Measurements from ENCODE around the gene LRIT3. TPM values are rescaled to one million over a fixed set of nuclear protein-coding genes. Genes with fewer than 3 reads are reported as not detected.

LRIT3 gene
- total and polyA plus RNA-seq, 2 donors (not counting 3 experiments of a cell fraction or from before 2014, with no cell fraction given): 0.06 to 0.13 TPM

- Histone ChIP-seq H3K9me3 (replicated peaks; ENCODE audit: control insufficient read depth, insufficient read depth, low read length) (no peaks in the 10 kb centered on the region), H3K4me1 (ENCODE audit: control insufficient read depth, extremely low read depth, insufficient read depth, low read length) (no peaks in the 10 kb centered on the region), H2AFZ (ENCODE audit: low read depth, low read length) (no peak overlapping the region), H3K36me3 (ENCODE audit: control insufficient read depth in 2 of 2, extremely low read depth in 1 of 2, insufficient read depth in 2 of 2, low read length in 2 of 2) (no peaks in the 10 kb centered on the region), H3K79me2 (ENCODE audit: control insufficient read depth, insufficient read depth, low read length) (peaks cover 2% of the 10 kb centered on the region), H4K20me1 (replicated peaks; ENCODE audit: control insufficient read depth, extremely low read depth, insufficient read depth, low read length) (no peaks in the 10 kb centered on the region), H3K9me1 (replicated peaks; ENCODE audit: control insufficient read depth, extremely low read depth, insufficient read depth, low read length) (no peaks in the 10 kb centered on the region), H3K4me2 (ENCODE audit: insufficient read depth, low read length) (no peak overlapping the region), H3K27ac (ENCODE audit: insufficient read depth, low read depth, low read length) (no peak overlapping the region), H3K27me3 (ENCODE audit: control insufficient read depth in 2 of 2, insufficient read depth in 2 of 2, low read length in 2 of 2) (no peaks in the 10 kb centered on the region), H3K4me3 (replicated peaks in 1 of 3; ENCODE audit: insufficient read depth in 1 of 3, low read depth in 1 of 3, low read length in 3 of 3) (no peak overlapping the region), H3K9ac (replicated peaks; ENCODE audit: extremely low read depth, insufficient read depth, low read length) (no peak overlapping the region)
- FAIRE-seq (no peak), DNase-seq (ENCODE audit: low read depth, low spot score) (no peak)
- intact Hi-C loops (cut with micrococcal nuclease): loop anchor here (10.0 kb wide), 1 partner anchor 1136 kb away; no protein-coding TSS in a partner anchor
- BruUV-seq (replicated peaks): no TSS peak
- dilution Hi-C loops (cut with MboI; ENCODE audit: extremely low pct_ligation_motif_present, low sequenced_read_pairs): no loop called here
- TF ChIP-seq MAX (IDR thresholded peaks at IDR 0.05; ENCODE audit: insufficient read depth, insufficient read length): no peak
- TF ChIP-seq EZH2 (IDR thresholded peaks at IDR 0.05; ENCODE audit: borderline replicate concordance, low read depth, low read length, severe bottlenecking): no peak
- TF ChIP-seq GATA2 (IDR thresholded peaks at IDR 0.05; ENCODE audit: insufficient read depth, insufficient read length, low read depth, low read length): no peak
- TF ChIP-seq POLR2AphosphoS5 (IDR thresholded peaks at IDR 0.05; ENCODE audit: insufficient read depth, low read depth, low read length): no peak
- no peak for TF ChIP-seq POLR2A (IDR thresholded peaks at IDR 0.05; ENCODE audit: low read depth, low read length)
- TF ChIP-seq CTCF (IDR thresholded peaks at IDR 0.05; ENCODE audit: extremely low read depth in 1 of 2, insufficient read depth in 1 of 2, low read depth in 1 of 2, low read length in 2 of 2): no peak
- no peak for TF ChIP-seq MYC (IDR thresholded peaks at IDR 0.05; ENCODE audit: low read depth, low read length)
- TF ChIP-seq JUN (IDR thresholded peaks at IDR 0.05; ENCODE audit: borderline replicate concordance, insufficient read depth, insufficient read length, low read depth): no peak
- no peak for TF ChIP-seq FOS (IDR thresholded peaks at IDR 0.05; ENCODE audit: borderline replicate concordance, insufficient read depth, low read length)
- ChIA-PET POLR2A (no interaction called here), CTCF (no interaction called here)
Measured at GRCh38 chr4:109810552-109811387, 37.1 kb upstream of the LRIT3 start.
